ENCODE data around the gene RPUSD3.

DNA sequence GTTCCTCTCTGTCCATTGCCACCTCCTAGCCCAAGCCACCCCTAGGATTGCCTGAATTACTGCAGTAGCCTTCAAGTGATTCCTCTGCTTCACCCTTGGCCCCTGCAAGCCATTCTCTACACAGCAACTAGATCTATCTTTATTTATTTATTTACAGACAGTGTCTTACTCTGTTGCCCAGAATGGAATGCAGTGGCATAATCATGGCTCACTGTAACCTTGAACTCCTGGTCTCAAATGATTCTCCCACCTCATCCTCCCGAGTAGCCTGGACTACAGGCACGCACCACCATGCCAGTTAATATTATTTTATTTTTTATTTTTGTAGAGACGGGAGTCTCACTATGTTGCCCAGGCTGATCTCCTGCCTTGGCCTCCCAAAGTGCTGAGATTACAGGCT lies 44.7 kb upstream of the RPUSD3 start:
- TF ChIP-seq, protein P1, sequence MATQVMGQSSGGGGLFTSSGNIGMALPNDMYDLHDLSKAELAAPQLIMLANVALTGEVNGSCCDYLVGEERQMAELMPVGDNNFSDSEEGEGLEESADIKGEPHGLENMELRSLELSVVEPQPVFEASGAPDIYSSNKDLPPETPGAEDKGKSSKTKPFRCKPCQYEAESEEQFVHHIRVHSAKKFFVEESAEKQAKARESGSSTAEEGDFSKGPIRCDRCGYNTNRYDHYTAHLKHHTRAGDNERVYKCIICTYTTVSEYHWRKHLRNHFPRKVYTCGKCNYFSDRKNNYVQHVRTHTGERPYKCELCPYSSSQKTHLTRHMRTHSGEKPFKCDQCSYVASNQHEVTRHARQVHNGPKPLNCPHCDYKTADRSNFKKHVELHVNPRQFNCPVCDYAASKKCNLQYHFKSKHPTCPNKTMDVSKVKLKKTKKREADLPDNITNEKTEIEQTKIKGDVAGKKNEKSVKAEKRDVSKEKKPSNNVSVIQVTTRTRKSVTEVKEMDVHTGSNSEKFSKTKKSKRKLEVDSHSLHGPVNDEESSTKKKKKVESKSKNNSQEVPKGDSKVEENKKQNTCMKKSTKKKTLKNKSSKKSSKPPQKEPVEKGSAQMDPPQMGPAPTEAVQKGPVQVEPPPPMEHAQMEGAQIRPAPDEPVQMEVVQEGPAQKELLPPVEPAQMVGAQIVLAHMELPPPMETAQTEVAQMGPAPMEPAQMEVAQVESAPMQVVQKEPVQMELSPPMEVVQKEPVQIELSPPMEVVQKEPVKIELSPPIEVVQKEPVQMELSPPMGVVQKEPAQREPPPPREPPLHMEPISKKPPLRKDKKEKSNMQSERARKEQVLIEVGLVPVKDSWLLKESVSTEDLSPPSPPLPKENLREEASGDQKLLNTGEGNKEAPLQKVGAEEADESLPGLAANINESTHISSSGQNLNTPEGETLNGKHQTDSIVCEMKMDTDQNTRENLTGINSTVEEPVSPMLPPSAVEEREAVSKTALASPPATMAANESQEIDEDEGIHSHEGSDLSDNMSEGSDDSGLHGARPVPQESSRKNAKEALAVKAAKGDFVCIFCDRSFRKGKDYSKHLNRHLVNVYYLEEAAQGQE (tag by site-specific recombination; IDR thresholded peaks at IDR 0.05) = no peak
- TF ChIP-seq, protein P2, sequence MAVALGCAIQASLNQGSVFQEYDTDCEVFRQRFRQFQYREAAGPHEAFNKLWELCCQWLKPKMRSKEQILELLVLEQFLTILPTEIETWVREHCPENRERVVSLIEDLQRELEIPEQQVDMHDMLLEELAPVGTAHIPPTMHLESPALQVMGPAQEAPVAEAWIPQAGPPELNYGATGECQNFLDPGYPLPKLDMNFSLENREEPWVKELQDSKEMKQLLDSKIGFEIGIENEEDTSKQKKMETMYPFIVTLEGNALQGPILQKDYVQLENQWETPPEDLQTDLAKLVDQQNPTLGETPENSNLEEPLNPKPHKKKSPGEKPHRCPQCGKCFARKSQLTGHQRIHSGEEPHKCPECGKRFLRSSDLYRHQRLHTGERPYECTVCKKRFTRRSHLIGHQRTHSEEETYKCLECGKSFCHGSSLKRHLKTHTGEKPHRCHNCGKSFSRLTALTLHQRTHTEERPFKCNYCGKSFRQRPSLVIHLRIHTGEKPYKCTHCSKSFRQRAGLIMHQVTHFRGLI (tag by site-specific recombination; IDR thresholded peaks at IDR 0.05) = no peak
- TF ChIP-seq ZEB2 (tag by site-specific recombination; IDR thresholded peaks at IDR 0.05) (no peak), ZNF211 (tag by site-specific recombination; IDR thresholded peaks at IDR 0.05; ENCODE audit: low read depth) (no peak), ZNF529 (tag by site-specific recombination; IDR thresholded peaks at IDR 0.05; ENCODE audit: insufficient replicate concordance) (no peak), ZSCAN23 (tag by site-specific recombination; IDR thresholded peaks at IDR 0.05) (no peak), ZNF23 (tag by site-specific recombination; IDR thresholded peaks at IDR 0.05; ENCODE audit: borderline replicate concordance) (no peak), ZNF416 (tag by site-specific recombination; IDR thresholded peaks at IDR 0.05) (no peak), ZNF561 (tag by site-specific recombination; IDR thresholded peaks at IDR 0.05; ENCODE audit: borderline replicate concordance) (no peak)
- TF ChIP-seq, protein P3, sequence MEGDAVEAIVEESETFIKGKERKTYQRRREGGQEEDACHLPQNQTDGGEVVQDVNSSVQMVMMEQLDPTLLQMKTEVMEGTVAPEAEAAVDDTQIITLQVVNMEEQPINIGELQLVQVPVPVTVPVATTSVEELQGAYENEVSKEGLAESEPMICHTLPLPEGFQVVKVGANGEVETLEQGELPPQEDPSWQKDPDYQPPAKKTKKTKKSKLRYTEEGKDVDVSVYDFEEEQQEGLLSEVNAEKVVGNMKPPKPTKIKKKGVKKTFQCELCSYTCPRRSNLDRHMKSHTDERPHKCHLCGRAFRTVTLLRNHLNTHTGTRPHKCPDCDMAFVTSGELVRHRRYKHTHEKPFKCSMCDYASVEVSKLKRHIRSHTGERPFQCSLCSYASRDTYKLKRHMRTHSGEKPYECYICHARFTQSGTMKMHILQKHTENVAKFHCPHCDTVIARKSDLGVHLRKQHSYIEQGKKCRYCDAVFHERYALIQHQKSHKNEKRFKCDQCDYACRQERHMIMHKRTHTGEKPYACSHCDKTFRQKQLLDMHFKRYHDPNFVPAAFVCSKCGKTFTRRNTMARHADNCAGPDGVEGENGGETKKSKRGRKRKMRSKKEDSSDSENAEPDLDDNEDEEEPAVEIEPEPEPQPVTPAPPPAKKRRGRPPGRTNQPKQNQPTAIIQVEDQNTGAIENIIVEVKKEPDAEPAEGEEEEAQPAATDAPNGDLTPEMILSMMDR (tag by site-specific recombination; IDR thresholded peaks at IDR 0.05) = no peak

All from HEK293 (cell line).